Measurements from ENCODE around the gene RAB40C.
"Not testable (repeated sequence)": the region's sequence is repeated elsewhere in the genome, so short reads cannot be mapped to it uniquely, and the experiment has no call there.

- TF ChIP-seq CTCF (IDR thresholded peaks at IDR 0.05; ENCODE audit: low read length); EZH2 (optimal IDR thresholded peaks at IDR 0.05; ENCODE audit: low read depth, low read length); EZH2phosphoT487 (IDR thresholded peaks at IDR 0.05; ENCODE audit: low read length): not testable (repeated sequence)
These were observed 7.8 kb downstream of the RAB40C start for GRCh38 chr16:597655-598054.

Data from MM.1S (cell line).